ENCODE results near the gene S100PBP.

The S100PBP gene

DNA sequence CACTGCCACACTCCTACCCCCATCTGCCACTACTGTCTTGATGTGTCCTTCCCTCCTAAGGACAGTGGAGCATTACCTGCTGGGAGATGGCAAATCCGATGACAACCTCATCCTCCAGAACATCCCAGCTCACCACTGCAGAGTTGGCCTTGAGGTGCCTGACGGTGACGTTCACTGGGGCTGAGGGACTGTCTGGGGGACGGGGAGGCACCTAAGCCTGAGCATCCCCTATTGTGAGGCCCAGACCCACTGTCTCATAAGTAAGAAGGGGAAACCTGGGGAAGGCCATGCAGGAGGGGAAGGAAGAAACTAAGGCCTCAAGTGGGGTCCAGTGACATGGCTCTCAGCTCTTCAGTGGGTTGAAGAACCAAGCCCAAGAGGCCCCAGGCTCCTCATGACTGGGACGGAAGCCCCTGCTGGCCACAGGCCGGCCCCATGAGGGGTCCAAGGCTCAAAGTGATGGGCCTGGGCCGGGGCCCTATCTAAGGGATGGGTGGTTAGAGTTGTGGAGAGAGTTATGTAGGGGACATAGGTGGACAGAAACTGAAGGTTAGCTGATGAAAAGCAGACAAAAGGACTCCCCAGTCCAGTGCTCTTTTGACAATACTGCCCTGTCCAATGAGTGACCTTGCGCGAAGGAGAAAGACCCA, 51.5 kb downstream of the S100PBP start:
- in situ Hi-C loops (cut with MboI; ENCODE audit: low sequenced_read_pairs) = no loop called here

DNA sequence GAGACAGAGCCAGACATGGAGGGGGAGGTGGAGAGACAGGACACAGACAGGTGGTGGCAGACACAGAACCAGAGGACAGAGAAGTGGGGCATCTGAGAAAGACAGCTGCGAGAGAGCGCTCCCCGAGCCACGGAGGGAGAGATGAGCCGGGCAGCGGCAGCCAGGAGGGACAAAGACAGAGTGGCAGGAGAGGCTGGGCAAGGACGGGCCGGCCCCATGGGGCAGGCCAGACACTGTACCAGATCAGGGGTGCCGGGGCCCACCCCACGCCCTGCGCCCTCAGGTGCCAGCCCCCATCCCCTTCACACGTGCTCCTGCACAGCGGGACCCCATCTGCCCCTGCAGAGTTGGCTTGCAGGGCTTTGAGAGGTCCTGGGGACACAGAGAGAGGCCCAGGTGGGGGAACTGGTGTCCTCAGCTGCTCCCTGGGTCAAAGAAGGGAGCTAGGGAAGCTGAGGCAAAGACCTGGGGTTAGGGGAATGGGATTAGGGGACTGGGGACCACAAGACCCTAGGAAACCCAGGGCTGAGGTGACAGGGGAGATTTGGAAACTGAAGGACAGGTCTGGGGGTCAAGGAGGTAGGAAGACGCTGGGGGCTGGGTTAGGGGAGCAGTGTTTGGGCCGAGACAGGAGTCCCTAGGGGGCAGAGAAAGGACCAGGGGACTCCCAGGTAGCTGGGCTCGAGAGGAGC, 52.6 kb downstream of the S100PBP start:
- in situ Hi-C loops (cut with MboI; ENCODE audit: low sequenced_read_pairs) = no loop called here

DNA sequence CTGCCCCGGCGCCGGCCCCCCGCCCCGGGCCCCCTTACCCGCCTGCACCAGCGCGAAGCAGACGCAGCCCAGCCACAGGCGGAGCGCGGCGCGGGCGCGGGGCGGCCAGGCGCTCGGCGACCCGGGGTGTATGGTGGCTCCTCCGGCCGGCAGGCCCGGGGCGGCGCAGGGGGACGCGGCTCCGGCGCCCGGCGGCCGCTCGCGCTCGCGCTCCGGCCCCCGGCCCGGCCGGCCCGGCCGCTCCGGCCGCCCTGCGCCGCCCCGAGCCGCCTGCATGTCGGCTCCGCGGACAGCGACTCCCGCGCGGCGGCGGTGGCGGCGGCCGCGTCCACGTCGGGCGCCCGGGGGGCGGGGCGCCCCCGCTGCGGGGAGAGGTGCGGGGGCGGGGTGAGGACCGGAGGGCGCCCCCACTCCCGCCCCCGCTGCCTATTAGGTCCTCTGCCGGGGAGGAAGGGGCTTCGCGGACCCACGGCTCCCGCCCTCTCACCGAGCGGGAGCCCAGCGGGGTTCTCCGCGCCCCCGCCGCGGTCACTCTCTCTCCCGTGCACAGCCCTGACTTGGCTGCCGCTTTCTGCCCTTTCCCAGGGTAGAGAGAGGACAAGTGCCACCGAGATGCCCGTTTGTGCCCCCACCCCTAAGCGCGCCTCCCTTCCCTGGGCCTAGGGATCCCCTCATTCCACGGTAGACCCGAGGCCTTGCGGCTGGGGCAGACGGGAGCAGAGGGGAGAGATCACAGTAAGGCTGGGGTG, 53.3 kb downstream of the S100PBP start, which contains the start of gene FNDC5:
Gene FNDC5 (minus strand): TSS at position 298 of the 749 bp plus-strand sequence.
- in situ Hi-C loops (cut with MboI; ENCODE audit: low sequenced_read_pairs) = no loop called here

DNA sequence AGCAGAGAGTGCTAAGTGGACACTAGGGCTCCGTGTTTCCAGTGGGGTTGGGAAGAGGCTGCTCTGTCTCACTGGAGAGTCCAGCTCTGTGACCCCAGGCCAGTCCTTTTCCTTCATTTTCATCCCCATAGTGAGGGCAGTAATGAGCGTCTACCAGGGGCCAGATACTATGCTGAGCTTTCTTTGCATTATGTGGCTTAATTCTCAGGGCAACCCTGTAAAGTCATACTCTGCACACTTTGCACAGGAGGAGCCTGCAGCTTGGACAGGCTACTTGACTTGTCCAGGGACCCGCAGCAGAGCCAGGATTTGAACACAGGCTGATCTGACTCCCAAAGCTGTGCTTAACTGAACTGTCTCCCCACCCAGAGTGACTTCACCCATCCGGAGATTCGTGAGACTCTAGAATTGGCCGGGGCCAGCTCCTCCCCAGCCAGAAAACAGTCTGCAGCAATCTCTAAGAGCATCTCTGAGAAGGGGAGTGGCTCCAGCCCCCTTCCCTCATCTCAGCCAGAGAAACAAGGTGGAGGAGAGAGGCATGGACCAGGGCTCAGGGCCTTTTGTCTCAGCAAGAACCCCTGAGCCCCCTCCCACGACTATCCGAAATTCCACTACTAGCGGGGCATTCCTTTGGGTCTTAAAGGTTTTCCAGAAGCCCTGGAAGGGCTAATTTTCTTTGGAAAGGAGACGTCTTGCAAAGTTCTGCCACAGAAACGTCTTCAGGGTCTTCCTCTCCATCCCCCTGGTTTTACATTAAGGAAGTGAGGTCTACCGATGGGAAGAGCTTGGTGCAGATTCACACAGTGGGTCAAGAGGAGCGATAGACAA, 54.1 kb downstream of the S100PBP start:
- in situ Hi-C loops (cut with MboI; ENCODE audit: low sequenced_read_pairs) = no loop called here

DNA sequence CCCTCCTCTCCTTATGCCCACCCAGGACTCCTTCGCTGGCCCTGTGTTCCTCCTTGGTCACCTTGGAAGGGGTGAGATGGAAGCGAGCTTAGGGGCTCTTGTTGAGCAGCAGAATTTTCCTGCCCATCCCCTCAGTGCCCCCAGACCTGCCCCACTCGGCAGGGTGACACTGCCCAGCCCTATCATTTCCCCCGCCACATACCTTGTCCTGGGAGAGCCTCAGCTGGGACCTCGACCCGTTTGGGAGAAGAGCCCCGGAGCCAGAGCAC, 54.7 kb downstream of the S100PBP start:
- in situ Hi-C loops (cut with MboI; ENCODE audit: low sequenced_read_pairs) = no loop called here

DNA sequence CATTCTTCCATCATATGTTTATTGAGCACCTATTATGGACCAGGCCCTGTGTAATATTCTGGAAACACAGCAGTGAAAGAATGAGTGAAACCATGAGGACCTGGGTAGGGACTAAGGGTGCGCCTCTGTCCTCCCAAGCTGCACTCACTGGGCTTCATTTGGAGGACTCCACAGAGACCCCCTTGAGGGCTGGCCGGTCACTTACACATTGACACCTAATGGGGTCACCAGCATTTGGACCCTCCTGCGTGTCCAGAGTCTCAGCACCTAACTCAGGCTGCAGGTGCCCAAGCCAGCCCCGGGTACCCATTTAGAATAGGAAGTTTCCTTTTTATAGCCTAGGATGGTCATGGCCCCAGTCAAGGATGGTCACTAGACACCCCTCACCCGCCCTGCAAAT, 56.0 kb downstream of the S100PBP start:
- in situ Hi-C loops (cut with MboI; ENCODE audit: low sequenced_read_pairs) = no loop called here

DNA sequence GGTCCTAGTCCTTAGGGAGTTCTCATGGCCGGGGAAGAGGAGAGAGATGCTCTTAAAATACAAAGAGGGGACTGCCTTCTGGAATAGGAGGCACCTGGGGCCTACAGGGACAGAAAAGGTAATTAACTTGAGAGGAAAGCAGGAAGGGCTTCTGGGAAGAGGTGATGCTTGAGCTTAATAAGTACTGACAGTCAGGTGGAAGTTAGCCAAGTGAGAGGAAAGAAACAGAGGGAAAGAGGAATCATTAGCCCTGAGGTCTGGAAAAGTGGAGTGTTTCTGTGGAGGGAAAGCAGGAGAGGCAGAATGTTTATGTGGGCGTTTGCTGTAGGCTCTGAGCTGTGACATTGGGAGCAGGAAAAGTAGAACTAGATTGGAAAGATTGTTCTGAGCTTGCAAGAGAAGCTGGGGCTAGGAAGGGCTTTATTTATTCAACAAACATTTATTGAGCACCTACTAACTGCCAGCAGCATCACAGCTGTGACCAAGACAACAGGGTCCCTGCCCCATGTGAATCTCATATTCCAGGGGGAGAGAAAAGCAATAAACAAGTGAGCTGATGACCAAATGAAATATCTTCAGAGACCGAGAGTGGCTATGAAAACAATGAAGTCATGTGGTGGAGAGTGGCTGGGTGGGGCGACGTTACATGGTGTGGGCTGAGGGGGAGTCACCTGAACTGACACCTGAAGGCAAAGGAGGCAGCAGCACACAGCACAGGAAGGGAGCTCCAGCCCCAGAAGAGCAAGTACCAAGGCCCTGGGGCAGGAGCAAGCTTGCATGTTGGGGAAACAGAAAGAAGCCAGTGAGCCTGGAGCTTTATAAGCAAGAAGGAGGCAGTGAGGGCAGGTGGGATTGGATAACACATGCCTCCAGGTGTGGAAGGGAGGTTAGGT, 57.7 kb downstream of the S100PBP start:
- in situ Hi-C loops (cut with MboI; ENCODE audit: low sequenced_read_pairs) = loop anchor here (25.0 kb wide), 1 partner anchor 737 kb away; no protein-coding TSS in a partner anchor

DNA sequence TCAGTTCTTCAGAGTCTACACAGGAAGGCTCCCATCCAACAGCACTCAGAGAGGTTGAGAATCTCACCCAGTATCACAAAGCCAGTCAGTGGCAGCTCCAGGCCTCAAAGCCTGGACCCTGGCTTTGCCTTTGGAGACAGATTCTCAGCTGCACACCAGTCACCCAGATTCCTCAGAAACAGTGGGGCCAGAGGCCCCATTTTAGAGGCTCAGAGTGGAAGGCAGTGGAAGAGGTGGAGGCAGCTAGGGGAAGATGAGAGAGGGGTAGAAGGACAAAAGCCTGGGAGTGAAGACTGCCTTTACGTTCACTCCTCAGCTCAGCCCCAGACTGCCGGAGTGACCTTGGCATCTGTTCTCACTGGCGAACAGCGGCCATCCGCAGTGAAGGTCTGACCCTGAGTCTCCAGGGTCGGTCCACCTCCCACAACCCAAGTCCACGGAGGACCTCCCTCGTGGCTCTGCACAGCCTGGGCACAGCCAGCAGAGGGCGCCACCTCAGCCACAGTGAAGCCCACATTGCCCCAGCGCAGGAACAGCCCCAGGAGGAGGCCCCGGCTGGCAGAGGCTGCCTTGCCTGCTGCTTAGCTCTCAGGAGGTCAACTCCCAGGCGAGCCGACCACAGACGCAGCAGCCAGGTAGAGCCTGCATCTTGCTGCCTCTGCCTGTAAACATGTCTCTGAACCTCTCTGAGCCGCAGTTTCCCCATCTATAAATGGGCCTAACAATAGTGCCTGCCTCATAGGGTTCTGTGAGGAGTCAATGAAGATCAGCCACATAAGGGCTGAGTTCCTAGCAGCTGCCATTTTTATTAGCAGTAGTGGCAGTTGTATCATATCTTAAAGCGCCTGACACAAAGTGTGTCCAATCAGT, 59.1 kb downstream of the S100PBP start:
- in situ Hi-C loops (cut with MboI; ENCODE audit: low sequenced_read_pairs) = loop anchor here (25.0 kb wide), 1 partner anchor 736 kb away; no protein-coding TSS in a partner anchor

DNA sequence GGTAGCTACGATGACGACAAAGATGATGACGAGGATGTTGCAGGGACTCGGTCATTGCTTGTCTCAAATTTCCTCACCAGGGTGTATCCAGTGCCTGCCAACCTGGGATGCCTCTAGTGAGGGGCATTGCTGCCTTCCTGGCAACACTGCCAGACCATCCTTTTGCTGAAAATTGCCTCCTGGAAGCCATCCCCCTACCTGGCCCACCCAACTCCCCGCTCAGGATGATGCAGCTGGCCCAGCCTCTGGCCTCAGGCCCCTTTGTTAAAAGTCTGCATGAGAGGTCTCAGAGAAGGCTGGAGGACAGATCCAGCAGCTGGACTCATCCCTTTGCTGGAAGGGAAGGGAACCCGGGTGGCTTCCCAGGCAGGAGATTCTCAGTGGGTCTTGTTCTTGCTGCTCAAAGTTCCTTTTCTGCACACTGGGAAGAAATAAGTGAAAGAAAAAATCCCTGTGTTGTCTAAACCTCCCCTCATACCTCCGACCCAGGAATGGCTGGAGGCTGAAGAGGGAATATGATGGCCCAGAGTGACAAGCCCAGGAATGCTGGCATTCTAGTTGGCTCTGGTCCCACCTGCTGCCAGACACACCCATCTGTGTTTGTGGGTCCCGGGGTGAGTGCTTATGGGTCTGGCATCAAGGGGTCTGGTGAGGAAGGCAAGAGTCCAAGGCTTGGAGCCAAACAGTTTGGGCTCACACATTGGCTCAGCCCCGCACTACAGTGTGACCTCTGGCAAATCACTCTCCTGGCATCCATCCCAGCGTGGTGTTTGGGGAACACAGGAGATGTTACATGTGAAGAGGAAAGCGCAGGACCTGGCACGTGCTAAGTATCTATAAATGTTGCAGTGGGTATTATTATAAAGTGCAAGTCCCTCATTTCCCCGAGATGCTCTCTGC, 60.0 kb downstream of the S100PBP start:
- in situ Hi-C loops (cut with MboI; ENCODE audit: low sequenced_read_pairs) = loop anchor here (25.0 kb wide), 1 partner anchor 735 kb away; no protein-coding TSS in a partner anchor

DNA sequence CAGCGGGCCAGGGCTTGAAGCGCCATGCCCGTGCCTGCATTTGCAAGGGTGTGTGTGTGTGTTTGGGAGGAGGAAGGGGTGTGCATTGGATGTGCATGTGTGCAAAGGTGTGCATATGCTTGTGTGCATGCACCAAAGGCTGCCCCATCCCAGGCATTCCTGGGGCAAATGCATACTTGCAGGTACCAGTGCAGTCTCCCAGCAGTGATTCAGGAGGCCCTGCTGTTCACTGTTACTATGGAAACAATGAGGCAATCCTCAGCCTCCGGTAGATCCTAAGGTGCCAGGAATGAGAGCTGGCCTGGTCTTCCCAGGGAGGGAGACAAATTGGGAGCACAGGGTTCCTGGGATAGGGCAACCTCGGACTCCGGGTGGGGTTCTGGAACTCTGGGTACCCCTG, 60.7 kb downstream of the S100PBP start:
- in situ Hi-C loops (cut with MboI; ENCODE audit: low sequenced_read_pairs) = loop anchor here (25.0 kb wide), 1 partner anchor 734 kb away; no protein-coding TSS in a partner anchor

DNA sequence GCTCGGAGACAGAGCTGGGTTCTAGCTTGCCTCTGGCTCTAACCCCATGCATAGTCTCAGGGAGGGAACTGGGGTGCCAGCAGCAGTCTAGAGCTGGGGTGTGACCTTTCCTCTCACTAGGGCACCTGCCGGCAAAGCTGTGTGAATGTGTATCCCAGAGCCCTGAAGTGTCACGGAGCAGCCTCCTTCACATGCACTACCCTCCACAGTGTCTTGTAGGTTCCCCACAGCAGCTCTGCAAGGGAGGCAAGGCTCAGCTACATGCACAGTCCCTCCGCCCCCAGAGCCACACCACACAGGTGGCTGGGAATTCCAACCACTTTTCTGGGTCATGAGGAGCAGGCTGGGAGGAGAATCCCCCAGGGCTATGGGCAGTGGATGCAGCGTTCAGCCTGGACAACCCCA, 61.2 kb downstream of the S100PBP start:
- in situ Hi-C loops (cut with MboI; ENCODE audit: low sequenced_read_pairs) = loop anchor here (25.0 kb wide), 1 partner anchor 734 kb away; no protein-coding TSS in a partner anchor

DNA sequence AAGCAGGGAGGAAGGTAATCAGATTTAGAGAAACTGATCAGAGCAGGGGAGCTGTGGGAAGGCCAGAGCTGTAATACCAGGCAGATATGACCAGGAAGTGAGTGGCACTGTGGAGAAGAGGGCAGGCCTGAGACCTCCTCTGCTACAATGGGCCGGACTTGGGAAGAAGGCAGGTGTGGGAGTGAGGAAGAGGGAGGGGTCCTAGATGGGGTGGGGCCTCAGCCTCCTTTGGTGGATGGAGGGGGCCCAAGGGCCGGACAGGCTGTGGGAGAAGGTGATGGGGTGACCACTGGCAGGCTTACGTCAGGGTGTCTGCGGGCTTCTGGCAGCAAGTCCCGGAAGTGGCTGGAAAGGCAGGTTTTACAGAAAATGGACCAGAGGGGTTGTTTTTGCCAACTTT, 63.8 kb downstream of the S100PBP start:
- in situ Hi-C loops (cut with MboI; ENCODE audit: low sequenced_read_pairs) = loop anchor here (25.0 kb wide), 1 partner anchor 731 kb away; no protein-coding TSS in a partner anchor

DNA sequence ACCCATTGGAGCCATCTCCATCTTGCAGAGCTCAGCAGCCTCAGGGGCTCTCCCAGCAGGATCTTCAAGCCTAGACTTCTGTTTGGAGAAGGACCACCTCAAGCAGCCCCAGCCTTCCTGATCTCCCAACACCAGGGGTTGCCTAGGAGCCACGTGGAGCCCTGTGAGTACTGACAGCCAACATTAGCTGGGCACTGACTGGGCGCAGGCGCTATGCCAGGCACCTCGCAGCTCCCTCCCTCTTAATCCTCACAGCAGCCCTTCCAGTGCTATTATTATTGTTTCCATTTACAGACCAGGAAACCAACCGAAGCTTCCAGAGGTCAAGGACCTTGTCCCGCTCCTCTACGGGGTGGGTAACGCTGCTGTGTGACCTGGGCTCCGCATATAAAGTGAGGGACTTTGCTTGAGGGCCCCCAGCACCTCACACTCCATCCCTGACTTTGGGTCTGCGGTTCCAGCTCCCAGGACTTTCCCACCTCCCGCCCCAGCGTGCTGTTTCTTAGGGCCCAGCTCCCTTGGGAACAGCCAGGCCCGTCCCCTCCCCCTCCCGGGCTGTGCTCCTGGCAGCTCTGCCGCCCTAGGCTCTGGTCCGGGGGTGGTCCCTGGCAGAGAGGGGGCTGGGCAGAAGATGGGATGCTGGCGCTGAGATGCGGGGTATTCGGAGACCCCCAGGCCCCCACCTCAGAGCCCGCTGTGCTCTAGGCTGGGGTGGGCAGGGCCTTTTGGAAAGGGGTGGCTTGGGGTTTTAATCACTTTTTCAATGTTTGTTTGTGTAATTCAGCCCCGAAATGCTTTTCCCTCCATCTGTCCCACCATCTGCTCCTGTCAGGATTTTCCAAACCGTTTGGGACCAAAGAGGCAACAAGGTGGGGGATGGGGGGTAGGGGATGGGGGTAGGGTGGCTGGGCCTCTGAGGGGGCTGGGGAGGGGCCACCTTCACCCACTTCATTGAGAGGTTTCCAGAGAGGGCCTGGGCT, 64.7 kb downstream of the S100PBP start:
- in situ Hi-C loops (cut with MboI; ENCODE audit: low sequenced_read_pairs) = loop anchor here (25.0 kb wide), 1 partner anchor 730 kb away; no protein-coding TSS in a partner anchor

DNA sequence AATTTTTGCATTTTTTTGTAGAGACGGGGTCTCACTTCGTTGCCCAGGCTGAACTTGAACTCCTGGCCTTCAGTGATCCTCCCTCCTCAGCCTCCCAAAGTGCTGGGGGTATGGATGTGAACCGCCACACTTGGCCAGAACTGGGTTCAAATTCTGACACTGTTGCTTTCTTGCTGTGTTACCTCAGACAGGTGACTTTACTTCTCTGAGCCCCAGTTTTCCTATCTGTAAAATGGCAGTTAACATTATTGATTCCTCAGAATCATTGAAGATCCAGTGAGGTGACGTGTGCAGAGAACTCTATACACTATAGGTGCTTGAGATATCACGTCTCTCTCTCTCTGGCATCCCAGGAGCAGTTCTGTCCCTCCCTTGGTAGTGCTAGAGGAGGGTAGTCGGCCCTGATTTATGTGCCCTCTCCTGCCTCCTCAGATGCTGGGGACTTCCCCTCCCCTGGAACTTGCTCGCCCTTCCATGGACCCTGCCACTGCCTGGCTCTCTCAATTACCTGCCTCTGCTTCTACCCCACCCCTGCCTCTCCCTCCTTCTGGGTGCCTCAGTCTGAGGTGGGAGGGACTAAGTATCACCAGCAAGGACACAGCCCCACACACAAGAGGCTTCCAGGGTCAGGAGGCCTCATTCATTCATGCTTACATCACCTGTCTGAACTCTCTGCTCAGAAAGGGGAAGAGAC, 66.0 kb downstream of the S100PBP start:
- in situ Hi-C loops (cut with MboI; ENCODE audit: low sequenced_read_pairs) = loop anchor here (25.0 kb wide), 1 partner anchor 729 kb away; no protein-coding TSS in a partner anchor

DNA sequence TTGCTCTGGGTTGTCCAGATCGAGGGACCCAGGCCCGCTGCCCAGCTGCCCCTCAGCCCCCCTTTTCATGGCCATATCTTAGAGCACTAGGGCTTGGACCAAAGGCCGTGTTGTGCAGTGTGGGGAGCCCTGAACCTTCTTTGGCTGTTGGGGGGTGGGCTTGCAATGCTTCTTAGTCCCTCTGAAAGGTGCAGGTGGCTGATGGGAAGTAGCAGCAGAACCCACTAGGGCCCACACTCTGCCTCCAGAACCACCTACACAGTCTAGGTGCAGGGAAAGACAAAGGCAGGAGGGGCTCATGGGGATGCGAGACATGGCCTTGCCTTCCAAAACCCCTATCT, 66.5 kb downstream of the S100PBP start:
- in situ Hi-C loops (cut with MboI; ENCODE audit: low sequenced_read_pairs) = loop anchor here (25.0 kb wide), 1 partner anchor 728 kb away; no protein-coding TSS in a partner anchor

DNA sequence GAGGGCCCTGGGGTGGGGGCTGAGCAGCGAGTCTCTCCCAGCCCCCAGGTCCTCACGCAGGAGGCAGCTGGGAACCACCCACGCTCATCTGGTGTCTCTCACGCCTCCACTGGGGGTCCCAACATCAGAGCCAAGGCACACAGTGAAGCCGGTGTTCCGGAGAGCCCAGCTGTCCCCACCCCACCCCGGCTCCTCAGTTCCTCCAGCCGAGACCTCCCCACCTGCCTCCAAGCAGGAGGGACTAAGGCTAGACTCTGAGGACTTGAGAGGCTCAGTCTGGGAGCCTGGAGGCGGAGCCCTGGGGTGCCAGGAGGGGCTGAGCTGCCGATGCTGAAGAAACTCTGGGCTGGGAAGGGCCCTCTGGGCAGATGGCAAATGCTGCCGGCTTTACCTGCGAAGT, 67.3 kb downstream of the S100PBP start:
- in situ Hi-C loops (cut with MboI; ENCODE audit: low sequenced_read_pairs) = loop anchor here (25.0 kb wide), 1 partner anchor 728 kb away; no protein-coding TSS in a partner anchor

Measured in HL-60/S4 (cell line).